Fibroblast of lung (primary cell): ENCODE measurements around the gene CACNA2D3. TPM values are rescaled to one million over a fixed set of nuclear protein-coding genes. Genes with fewer than 3 reads are reported as not detected.

Experiments
- DNase-seq, 2 donors: peaks; one replicate each; pipeline versions ENCODE4 v3.0.0 to v3.0.0-alpha.2; 2010; ENCODE audit warnings: low read depth in 2 of 2
- H2AFZ ChIP-seq: 2 replicates; pipeline ENCODE4 v1.5.1; 2012; ENCODE audit warnings: low read length, control low read depth, inconsistent platforms
- H3K27ac ChIP-seq: 2 replicates; pipeline ENCODE4 v1.5.1; 2011; ENCODE audit warnings: low read length, control low read depth; ENCODE audit not compliant: insufficient read depth
- H3K27me3 ChIP-seq: 2 replicates; pipeline ENCODE4 v1.5.1; 2011; ENCODE audit warnings: mild to moderate bottlenecking, low read length; ENCODE audit not compliant: control insufficient read depth, insufficient read depth
- H3K36me3 ChIP-seq: 2 replicates; pipeline ENCODE4 v1.5.1; 2011; ENCODE audit warnings: low read length; ENCODE audit not compliant: control insufficient read depth, insufficient read depth
- H3K4me1 ChIP-seq: 2 replicates; pipeline ENCODE4 v1.5.1; 2011; ENCODE audit warnings: low read length; ENCODE audit not compliant: control insufficient read depth, insufficient read depth; ENCODE audit errors: extremely low read depth
- H3K4me2 ChIP-seq: 2 replicates; pipeline ENCODE4 v1.5.1; 2011; ENCODE audit warnings: low read length, control low read depth; ENCODE audit not compliant: insufficient read depth; ENCODE audit errors: extremely low read depth
- H3K4me3 ChIP-seq, 4 experiments: fragments of 200-600 bp in 1 of 4; sonication (generic) in 1 of 4; replicated peaks in 1 of 4; 2 replicates each; pipeline ENCODE4 v1.5.1; 2011 to 2016; ENCODE audit warnings: low read length in 4 of 4, low read depth in 3 of 4, mild to moderate bottlenecking in 3 of 4, control low read depth in 2 of 4, inconsistent platforms in 1 of 4, mixed read lengths in 1 of 4; ENCODE audit not compliant: insufficient read depth in 1 of 4; ENCODE audit errors: control extremely low read depth in 1 of 4
- H3K79me2 ChIP-seq: 2 replicates; pipeline ENCODE4 v1.5.1; 2012; ENCODE audit warnings: mild to moderate bottlenecking, low read length, inconsistent platforms; ENCODE audit not compliant: control insufficient read depth, insufficient read depth
- H3K9ac ChIP-seq: 2 replicates; pipeline ENCODE4 v1.5.1; 2011; ENCODE audit warnings: mild to moderate bottlenecking, low read length, control low read depth; ENCODE audit not compliant: insufficient read depth
- H3K9me3 ChIP-seq: 2 replicates; pipeline ENCODE4 v1.5.1; 2012; ENCODE audit warnings: low read depth, low read length; ENCODE audit not compliant: control insufficient read depth, insufficient read depth
- H4K20me1 ChIP-seq: 2 replicates; pipeline ENCODE4 v1.5.1; 2011; ENCODE audit warnings: low read length; ENCODE audit not compliant: control insufficient read depth, insufficient read depth; ENCODE audit errors: extremely low read depth
- EZH2 ChIP-seq: IDR thresholded peaks from 2 replicates; pipeline ENCODE4 v1.5.1; 2012; ENCODE audit warnings: low read length, control low read depth, mild to moderate bottlenecking; ENCODE audit errors: missing control alignments
- polyA plus RNA-seq, 2 donors: library from polyadenylated mRNA; depleted of rRNA in 1 of 2; stranded (reverse) in 1 of 2; unstranded in 1 of 2; fragments of >200 nt; gene quantifications; 2 replicates each; pipeline ENCODE4 v1.2.1, GENCODE V29; 2011 to 2012; ENCODE audit warnings: missing spikeins in 1 of 2
- total RNA-seq: library from RNA; depleted of rRNA; stranded (reverse); fragments of >200 nt; gene quantifications from 2 replicates; pipeline ENCODE4 v1.2.1, GENCODE V29; 2014
- TF ChIP-seq, protein P1 (sequence below), 2 donors: IDR thresholded peaks in 1 of 2; conservative IDR thresholded peaks in 1 of 2; 1 replicate in 1 of 2; 2 replicates in 1 of 2; pipeline ENCODE4 v1.5.1; 2011 to 2012; ENCODE audit warnings: low read length in 2 of 2, control low read depth in 1 of 2, inconsistent platforms in 1 of 2, low read depth in 1 of 2, mild to moderate bottlenecking in 1 of 2

CACNA2D3 gene
- total and polyA plus RNA-seq, 2 donors (not counting 1 experiment from before 2014, with no cell fraction given), result 1.8 to 11.5 TPM

DNA sequence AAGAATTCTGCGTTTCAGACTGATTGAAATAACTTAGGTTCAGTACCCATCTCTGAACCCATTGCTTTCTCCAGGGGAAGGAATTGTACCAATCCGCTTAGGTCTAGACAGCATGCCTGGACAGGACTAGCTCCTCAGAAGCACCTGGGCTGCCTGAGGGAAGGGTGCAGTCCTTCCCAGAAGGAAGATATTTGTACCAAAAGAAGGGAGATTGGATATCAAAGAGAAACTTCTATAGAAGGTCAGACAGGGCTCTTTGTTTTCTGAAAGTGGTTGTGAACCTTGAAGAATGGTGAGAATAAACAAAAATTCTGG is 939.3 kb downstream of the CACNA2D3 start:
- H3K27ac ChIP-seq, result no peak overlapping the region
- H3K4me2 ChIP-seq, result no peak overlapping the region
- H3K79me2 ChIP-seq, result no peaks in the 10 kb centered on the region
- no peaks in the 10 kb centered on the region for H4K20me1 ChIP-seq
- H3K4me1 ChIP-seq, result peaks cover 3% of the 10 kb centered on the region
- no peaks in the 10 kb centered on the region for H3K36me3 ChIP-seq
- no peak for DNase-seq
- TF ChIP-seq, protein P1, sequence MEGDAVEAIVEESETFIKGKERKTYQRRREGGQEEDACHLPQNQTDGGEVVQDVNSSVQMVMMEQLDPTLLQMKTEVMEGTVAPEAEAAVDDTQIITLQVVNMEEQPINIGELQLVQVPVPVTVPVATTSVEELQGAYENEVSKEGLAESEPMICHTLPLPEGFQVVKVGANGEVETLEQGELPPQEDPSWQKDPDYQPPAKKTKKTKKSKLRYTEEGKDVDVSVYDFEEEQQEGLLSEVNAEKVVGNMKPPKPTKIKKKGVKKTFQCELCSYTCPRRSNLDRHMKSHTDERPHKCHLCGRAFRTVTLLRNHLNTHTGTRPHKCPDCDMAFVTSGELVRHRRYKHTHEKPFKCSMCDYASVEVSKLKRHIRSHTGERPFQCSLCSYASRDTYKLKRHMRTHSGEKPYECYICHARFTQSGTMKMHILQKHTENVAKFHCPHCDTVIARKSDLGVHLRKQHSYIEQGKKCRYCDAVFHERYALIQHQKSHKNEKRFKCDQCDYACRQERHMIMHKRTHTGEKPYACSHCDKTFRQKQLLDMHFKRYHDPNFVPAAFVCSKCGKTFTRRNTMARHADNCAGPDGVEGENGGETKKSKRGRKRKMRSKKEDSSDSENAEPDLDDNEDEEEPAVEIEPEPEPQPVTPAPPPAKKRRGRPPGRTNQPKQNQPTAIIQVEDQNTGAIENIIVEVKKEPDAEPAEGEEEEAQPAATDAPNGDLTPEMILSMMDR (conservative IDR thresholded peaks at IDR 0.05 in 1 of 2, IDR thresholded peaks at IDR 0.05 in 1 of 2; ENCODE audit: low read depth in 1 of 2, low read length in 2 of 2), result no peak
- no peak for TF ChIP-seq EZH2
- no peaks in the 10 kb centered on the region for H3K27me3 ChIP-seq
- no peak overlapping the region for H3K9ac ChIP-seq
- H3K4me3 ChIP-seq, result no peak overlapping the region
- H2AFZ ChIP-seq, result no peak overlapping the region
- no peaks in the 10 kb centered on the region for H3K9me3 ChIP-seq

- Histone ChIP-seq H3K79me2 (no peaks in the 10 kb centered on the region), H2AFZ (no peak overlapping the region), H3K27me3 (no peaks in the 10 kb centered on the region), H3K4me3 (no peak overlapping the region), H3K9ac (no peak overlapping the region), H4K20me1 (no peaks in the 10 kb centered on the region), H3K27ac (no peak overlapping the region), H3K4me1 (peaks cover 2% of the 10 kb centered on the region), H3K9me3 (no peaks in the 10 kb centered on the region), H3K36me3 (no peaks in the 10 kb centered on the region), H3K4me2 (no peak overlapping the region)
- DNase-seq, result no peak
- TF ChIP-seq EZH2, result no peak
- TF ChIP-seq, protein P1 (conservative IDR thresholded peaks at IDR 0.05 in 1 of 2, IDR thresholded peaks at IDR 0.05 in 1 of 2; ENCODE audit: low read depth in 1 of 2, low read length in 2 of 2), result no peak
Measured at GRCh38 chr3:55064164-55064563, 941.8 kb downstream of the CACNA2D3 start.

- Histone ChIP-seq H3K27ac (no peak overlapping the region), H4K20me1 (no peaks in the 10 kb centered on the region), H3K9ac (no peak overlapping the region), H3K79me2 (no peaks in the 10 kb centered on the region), H3K4me3 (no peak overlapping the region), H3K4me1 (no peaks in the 10 kb centered on the region), H3K9me3 (no peaks in the 10 kb centered on the region), H3K27me3 (no peaks in the 10 kb centered on the region), H3K36me3 (no peaks in the 10 kb centered on the region), H2AFZ (no peak overlapping the region), H3K4me2 (no peak overlapping the region)
- no peak for DNase-seq
- no peak for TF ChIP-seq EZH2
- TF ChIP-seq, protein P1 (conservative IDR thresholded peaks at IDR 0.05 in 1 of 2, IDR thresholded peaks at IDR 0.05 in 1 of 2; ENCODE audit: low read depth in 1 of 2, low read length in 2 of 2), result no peak
Measured at GRCh38 chr3:55065331-55065730, 943.0 kb downstream of the CACNA2D3 start.
